HepG2 (cell line): ENCODE data around the gene CR1L.

Experiments used
- ZFX ChIP-seq: sonication (generic); formaldehyde crosslinking; IDR thresholded peaks from 2 replicates; pipeline ENCODE4 v1.4.0; 2020; ENCODE audit warnings: mild to moderate bottlenecking, low read depth, missing genetic modification reagents, moderate library complexity
- ZNF577 ChIP-seq: sonication (generic); formaldehyde crosslinking; IDR thresholded peaks from 2 replicates; pipeline ENCODE4 v1.4.0; 2020; ENCODE audit warnings: mild to moderate bottlenecking, low read depth, missing genetic modification reagents, borderline replicate concordance

DNA sequence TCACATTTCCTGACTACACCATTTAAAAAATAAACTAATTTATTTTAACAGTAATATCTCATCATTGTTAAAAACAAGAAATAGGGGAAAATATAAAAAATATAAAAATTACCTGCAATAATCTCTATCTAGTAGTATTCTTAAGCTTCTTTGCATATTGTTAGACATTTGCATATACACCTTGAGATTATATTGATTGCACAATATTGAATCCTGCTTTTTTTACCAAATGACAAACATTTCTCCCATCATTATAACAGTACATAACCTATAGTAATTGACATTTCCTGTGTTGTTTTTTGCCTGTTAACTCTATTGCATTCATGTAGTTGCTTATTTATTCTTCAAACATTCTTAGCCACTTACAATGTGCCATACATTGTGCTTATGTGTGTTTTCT is 11.7 kb upstream of the CR1L start:
- no peak for TF ChIP-seq ZFX (CRISPR knock-in tag)
- TF ChIP-seq ZNF577 (CRISPR knock-in tag) = no peak
